Occipital lobe (tissue), 2 donors: ENCODE measurements around the gene CRIP1. TPM values are rescaled to one million over a fixed set of nuclear protein-coding genes. Genes with fewer than 3 reads are reported as not detected.

Experiments
- DNase-seq: peaks from one replicate; lab custom pipeline; 2025; lab: John Stamatoyannopoulos, UW
- total RNA-seq: library from RNA; depleted of rRNA; stranded (reverse); fragments of >200 nt; gene quantifications from one replicate; pipeline ENCODE4 v1.2.3, GENCODE V29; 2014

Gene CRIP1
- total RNA-seq, 1 donor from 2014 or later: 0.94 TPM

DNA sequence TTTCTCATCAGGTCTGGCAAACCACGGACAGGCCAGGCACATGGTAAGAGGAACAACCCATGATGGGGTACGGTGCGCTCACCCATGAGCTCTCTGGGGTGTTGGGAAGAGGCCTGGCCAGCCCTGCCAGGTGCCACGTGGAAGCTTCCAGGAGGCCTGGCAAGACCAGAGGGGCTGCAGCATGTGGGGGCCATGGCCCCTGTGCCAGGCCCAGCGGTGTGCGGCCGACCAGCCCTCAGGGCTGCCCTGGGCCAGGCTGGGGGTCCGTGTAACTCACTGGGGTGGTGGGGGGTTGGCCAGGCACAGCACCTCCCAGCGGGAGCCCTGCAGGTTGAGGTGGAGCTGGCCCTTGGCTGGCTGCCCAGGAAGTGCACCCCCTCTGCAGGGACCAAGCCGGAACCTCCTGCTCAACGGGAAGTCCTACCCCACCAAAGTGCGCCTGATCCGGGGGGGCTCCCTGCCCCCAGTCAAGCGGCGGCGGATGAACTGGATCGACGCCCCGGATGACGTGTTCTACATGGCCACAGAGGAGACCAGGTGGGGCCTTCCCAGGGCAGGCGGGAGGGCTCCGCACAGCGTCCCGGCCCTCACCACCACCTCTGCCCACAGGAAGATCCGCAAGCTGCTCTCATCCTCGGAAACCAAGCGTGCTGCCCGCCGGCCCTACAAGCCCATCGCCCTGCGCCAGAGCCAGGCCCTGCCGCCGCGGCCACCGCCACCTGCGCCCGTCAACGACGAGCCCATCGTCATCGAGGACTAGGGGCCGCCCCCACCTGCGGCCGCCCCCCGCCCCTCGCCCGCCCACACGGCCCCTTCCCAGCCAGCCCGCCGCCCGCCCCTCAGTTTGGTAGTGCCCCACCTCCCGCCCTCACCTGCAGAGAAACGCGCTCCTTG, 17.0 kb upstream of the CRIP1 start:
- DNase-seq: no peak

- DNase-seq: no peak
Measured at GRCh38 chr14:105470350-105471296, 16.1 kb upstream of the CRIP1 start.

DNA sequence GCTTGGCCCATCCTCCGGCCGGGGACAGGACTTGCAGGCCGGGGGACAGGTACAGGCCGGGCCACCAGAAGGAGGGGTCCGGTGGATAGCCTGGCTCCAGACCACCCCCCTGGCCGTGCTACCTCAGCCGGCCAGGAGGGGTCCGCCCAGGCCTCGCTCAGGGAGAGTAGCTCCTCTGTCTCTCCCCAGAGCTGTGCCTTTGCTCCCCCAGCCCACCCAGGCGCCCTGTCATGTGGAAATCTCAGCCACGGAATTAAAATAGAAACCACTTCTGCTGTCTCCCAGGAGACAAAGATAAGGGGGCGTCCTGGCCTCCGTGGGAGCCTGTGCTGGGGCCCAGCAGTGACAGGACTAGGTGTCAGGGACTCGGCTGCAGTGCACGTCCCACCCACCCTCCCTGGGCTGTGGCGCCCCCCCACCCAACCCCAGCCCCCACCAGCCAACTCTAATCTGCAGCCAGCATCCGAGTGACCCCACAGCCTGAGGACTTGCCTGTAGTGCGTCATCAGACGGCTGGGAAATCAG, 15.3 kb upstream of the CRIP1 start:
- DNase-seq: no peak

GRCh38 chr14:105471823-105472485, 14.7 kb upstream of the CRIP1 start:
- no peak for DNase-seq

DNA sequence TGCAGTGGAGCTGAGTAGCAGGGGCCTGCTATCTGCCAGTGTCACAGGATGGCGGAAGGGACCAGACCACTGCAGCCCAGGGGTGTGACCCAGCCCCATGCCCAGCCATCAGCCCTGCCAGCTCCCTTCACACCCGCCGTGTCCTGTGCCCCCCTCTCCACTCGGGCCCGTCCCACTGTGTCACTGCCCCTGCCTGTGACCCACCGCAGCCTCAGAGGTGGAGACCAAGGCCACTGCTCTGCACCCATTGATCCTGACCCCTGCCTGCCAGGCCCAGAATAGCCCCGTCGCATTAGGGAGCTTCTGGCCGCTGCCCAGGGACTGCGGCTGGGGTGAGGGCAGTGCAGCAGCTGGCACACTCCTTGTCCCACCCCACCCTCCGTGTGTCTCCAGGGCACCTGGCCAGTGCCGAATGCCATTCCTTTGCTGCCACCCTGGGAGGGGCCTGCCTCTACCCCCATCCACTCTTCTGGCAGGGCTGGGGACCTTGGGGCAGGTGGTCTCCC, 14.1 kb upstream of the CRIP1 start:
- no peak for DNase-seq

DNA sequence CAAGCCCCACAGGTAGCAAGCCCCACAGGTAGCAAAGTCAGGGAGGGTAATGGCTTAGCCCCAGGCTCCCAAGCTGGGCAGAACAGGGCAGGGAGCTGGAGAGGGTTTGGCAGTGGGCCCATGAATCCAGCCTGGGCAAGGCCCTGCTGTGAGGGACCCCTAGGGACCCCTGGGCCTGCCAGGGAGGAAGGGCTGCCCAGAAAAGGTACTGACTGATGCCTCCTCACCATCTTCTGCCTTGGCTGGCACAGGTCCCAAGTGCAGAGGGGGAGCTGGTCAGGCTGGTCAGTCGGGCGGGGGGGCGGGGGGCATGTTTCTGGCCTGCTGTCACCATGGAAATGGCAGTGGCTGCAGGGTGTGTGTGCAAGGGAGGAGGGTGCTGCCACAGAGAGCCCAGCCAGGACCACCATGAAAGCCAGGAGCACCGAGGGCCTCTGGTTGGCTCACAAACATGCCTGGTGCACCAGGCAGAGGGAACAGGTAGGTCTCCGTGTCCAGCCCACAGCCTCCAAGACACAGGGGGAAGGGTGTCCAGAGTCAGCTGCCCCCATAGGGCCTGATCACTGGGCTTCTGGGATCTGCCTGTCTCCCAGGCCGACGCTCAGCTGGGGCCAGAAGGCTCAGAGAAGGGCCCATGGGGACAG, 13.5 kb upstream of the CRIP1 start:
- no peak for DNase-seq

GRCh38 chr14:105473677-105474482, 12.8 kb upstream of the CRIP1 start:
- DNase-seq: peak; percentile 35

GRCh38 chr14:105474483-105475268, 12.0 kb upstream of the CRIP1 start, which contains the start of gene CRIP2:
Gene CRIP2 (plus strand): TSS chr14:105474821. CDS start chr14:105474863, 42 bp downstream.
- no peak for DNase-seq

DNA sequence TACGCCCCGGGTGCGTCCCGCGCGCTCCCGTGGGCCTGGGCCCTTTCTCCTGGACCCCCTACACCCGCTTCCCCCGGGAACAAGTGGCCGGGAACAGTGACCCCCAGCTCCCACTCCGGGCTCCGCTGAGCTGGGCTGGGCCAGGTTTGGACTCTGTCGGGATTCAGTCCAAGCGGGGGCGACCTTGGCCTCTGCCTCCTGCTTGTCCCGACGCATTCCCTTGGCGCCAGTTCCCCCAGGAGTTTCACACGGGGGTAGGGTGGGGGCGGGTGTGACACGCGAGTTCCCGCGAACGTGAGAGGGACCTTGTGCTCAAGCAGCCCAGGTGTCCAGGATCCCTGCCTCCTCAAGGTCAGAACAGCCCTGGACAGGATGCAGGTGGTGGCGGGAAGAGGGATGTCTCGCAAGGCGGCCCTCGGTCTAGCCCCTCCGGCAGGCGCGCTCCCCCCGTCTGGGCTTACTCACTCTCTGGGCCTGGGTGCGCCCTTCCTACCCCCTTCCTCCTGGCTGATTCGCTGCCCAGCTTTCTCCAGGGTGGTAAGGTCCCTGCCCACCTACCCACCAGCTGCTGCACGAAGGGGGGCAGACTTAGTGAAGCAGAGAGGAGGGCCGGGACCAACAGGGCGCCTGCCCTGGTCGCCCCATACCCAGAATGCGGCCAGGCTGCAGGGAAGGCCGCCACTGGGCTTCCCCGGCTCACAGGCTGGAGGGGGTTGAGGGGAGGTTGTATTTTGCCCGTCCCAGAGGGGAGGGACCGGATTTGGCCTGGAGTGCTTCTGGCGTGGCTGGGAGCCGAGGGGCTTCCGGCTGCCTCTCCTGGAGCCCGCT, 11.2 kb upstream of the CRIP1 start:
- DNase-seq: no peak

- DNase-seq: peak; percentile 66
Measured at GRCh38 chr14:105476097-105476830, 10.4 kb upstream of the CRIP1 start.

GRCh38 chr14:105476831-105477659, 9.6 kb upstream of the CRIP1 start:
- no peak for DNase-seq

- no peak for DNase-seq
Measured at GRCh38 chr14:105477660-105478397, 8.9 kb upstream of the CRIP1 start.

DNA sequence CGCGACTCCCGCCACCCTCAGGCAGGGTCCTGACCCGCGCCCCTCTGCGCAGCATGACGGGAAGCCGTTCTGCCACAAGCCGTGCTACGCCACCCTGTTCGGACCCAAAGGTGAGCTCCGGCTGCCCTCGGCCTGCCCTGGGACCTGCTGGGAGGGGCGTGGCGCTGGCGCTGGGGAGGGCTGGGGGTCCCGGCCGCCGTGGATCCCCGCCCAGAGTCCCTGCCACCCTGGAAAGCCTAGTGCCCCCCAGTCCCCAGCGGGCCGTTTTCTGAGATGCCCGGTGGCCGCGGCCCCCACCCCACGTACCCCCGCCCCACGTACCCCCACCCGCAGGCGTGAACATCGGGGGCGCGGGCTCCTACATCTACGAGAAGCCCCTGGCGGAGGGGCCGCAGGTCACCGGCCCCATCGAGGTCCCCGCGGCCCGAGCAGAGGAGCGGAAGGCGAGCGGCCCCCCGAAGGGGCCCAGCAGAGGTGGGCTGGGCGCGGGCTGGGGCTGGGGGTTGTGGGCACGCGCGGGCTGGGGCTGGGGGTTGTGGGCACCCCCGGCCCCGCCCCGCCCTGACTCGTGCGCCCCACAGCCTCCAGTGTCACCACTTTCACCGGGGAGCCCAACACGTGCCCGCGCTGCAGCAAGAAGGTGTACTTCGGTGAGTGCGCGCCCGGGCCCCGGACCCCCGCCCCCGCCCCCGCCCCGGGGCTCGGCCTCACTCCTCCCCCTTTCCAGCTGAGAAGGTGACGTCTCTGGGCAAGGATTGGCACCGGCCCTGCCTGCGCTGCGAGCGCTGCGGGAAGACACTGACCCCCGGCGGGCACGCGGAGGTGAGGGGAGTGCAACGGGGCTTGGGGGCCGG, 8.1 kb upstream of the CRIP1 start:
- no peak for DNase-seq

DNA sequence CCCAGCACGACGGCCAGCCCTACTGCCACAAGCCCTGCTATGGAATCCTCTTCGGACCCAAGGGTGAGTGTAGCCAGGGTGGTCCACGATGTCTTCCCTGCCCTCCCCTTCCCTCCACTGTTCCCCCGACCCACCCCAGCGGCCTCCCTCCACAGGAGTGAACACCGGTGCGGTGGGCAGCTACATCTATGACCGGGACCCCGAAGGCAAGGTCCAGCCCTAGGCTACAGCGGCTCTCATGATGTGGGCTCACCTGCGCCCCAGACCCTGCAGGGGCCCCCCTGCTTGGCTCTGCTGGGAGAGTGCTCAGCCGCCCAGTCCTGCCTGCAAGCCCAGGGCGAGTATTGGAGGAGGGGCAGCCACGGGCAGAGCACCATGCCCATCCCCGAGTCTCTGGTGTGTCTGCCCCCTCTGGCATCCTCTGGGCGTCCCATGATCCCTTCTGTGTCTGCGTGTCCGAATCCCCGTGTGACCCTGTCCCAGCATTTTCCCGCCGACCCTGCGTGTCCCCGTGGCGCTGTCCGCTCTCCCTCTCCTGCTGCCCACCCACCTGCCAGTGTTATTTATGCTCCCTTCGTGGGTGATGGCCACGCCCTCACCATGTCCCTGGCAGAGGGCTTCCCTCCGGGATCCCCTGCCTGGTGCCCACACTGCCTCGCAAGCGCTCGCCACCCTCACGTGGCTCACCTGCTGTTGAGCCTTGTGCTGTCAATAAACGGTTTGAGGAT, 7.1 kb upstream of the CRIP1 start:
- no peak for DNase-seq
